ENCODE data around the gene TOGARAM1. TPM values are rescaled to one million over a fixed set of nuclear protein-coding genes. Genes with fewer than 3 reads are reported as not detected.

The TOGARAM1 gene
- total RNA-seq, 1 experiment from 2014 or later, result 5.9 TPM

- H3K36me3 Mint-ChIP-seq (ENCODE audit: insufficient read depth, unreplicated experiment), result peaks cover 5% of the 10 kb centered on the region
- no peaks in the 10 kb centered on the region for H3K4me1 Mint-ChIP-seq (ENCODE audit: low read depth, unreplicated experiment)
- Histone ChIP-seq H3K36me3 (ENCODE audit: control insufficient read depth, insufficient read depth, low read length) (no peaks in the 10 kb centered on the region), H3K9me3 (no peaks in the 10 kb centered on the region), H3K4me1 (no peaks in the 10 kb centered on the region), H3K27me3 (replicated peaks; ENCODE audit: control insufficient read depth, insufficient read depth, low read length) (no peaks in the 10 kb centered on the region), H3K4me3 (ENCODE audit: low read depth, low read length) (no peak overlapping the region)
- no peak overlapping the region for H3K4me3 Mint-ChIP-seq (ENCODE audit: unreplicated experiment)
- no peak for DNase-seq
- POLR2A ChIA-PET, result no interaction called here
- intact Hi-C loops (cut with micrococcal nuclease; ENCODE audit: unreplicated experiment), result no loop called here
- H3K27ac Mint-ChIP-seq (ENCODE audit: unreplicated experiment), result no peak overlapping the region
- no peak for TF ChIP-seq CTCF (IDR thresholded peaks at IDR 0.05; ENCODE audit: insufficient read depth in 1 of 2, low read depth in 1 of 2, low read length in 1 of 2, severe bottlenecking in 1 of 2, unreplicated experiment in 1 of 2)
- no TSS peak for BruUV-seq (replicated peaks)
- H3K9me3 Mint-ChIP-seq (ENCODE audit: unreplicated experiment), result no peaks in the 10 kb centered on the region
- CTCF ChIA-PET, result no interaction called here
- no peaks in the 10 kb centered on the region for H3K27me3 Mint-ChIP-seq (ENCODE audit: insufficient read depth, unreplicated experiment)
Measured at GRCh38 chr14:45003924-45004323, 41.9 kb downstream of the TOGARAM1 start.

- H3K27me3 ChIP-seq (replicated peaks; ENCODE audit: control insufficient read depth, insufficient read depth, low read length), result no peaks in the 10 kb centered on the region
- no TSS peak for BruUV-seq (replicated peaks)
- no peaks in the 10 kb centered on the region for H3K36me3 ChIP-seq (ENCODE audit: control insufficient read depth, insufficient read depth, low read length)
- Mint-ChIP-seq H3K4me3 (ENCODE audit: unreplicated experiment) (no peak overlapping the region), H3K9me3 (ENCODE audit: unreplicated experiment) (no peaks in the 10 kb centered on the region), H3K4me1 (ENCODE audit: low read depth, unreplicated experiment) (no peaks in the 10 kb centered on the region), H3K36me3 (ENCODE audit: insufficient read depth, unreplicated experiment) (peaks cover 6% of the 10 kb centered on the region), H3K27me3 (ENCODE audit: insufficient read depth, unreplicated experiment) (no peaks in the 10 kb centered on the region), H3K27ac (ENCODE audit: unreplicated experiment) (no peak overlapping the region)
- CTCF ChIA-PET, result no interaction called here
- no peaks in the 10 kb centered on the region for H3K9me3 ChIP-seq
- intact Hi-C loops (cut with micrococcal nuclease; ENCODE audit: unreplicated experiment), result no loop called here
- no peaks in the 10 kb centered on the region for H3K4me1 ChIP-seq
- TF ChIP-seq CTCF (IDR thresholded peaks at IDR 0.05; ENCODE audit: insufficient read depth in 1 of 2, low read depth in 1 of 2, low read length in 1 of 2, severe bottlenecking in 1 of 2, unreplicated experiment in 1 of 2), result no peak
- POLR2A ChIA-PET, result no interaction called here
- no peak overlapping the region for H3K4me3 ChIP-seq (ENCODE audit: low read depth, low read length)
- no peak for DNase-seq
Measured at GRCh38 chr14:45015133-45015532, 53.1 kb downstream of the TOGARAM1 start.

- Histone ChIP-seq H3K36me3 (ENCODE audit: control insufficient read depth, insufficient read depth, low read length) (no peaks in the 10 kb centered on the region), H3K4me1 (no peaks in the 10 kb centered on the region), H3K27me3 (replicated peaks; ENCODE audit: control insufficient read depth, insufficient read depth, low read length) (no peaks in the 10 kb centered on the region), H3K4me3 (ENCODE audit: low read depth, low read length) (no peak overlapping the region), H3K9me3 (no peaks in the 10 kb centered on the region)
- Mint-ChIP-seq H3K27ac (ENCODE audit: unreplicated experiment) (no peak overlapping the region), H3K4me3 (ENCODE audit: unreplicated experiment) (no peak overlapping the region), H3K9me3 (ENCODE audit: unreplicated experiment) (no peaks in the 10 kb centered on the region), H3K27me3 (ENCODE audit: insufficient read depth, unreplicated experiment) (no peaks in the 10 kb centered on the region), H3K36me3 (ENCODE audit: insufficient read depth, unreplicated experiment) (peaks cover 6% of the 10 kb centered on the region), H3K4me1 (ENCODE audit: low read depth, unreplicated experiment) (no peaks in the 10 kb centered on the region)
- no TSS peak for BruUV-seq (replicated peaks)
- no peak for TF ChIP-seq CTCF (IDR thresholded peaks at IDR 0.05; ENCODE audit: insufficient read depth in 1 of 2, low read depth in 1 of 2, low read length in 1 of 2, severe bottlenecking in 1 of 2, unreplicated experiment in 1 of 2)
- ChIA-PET POLR2A (no interaction called here), CTCF (no interaction called here)
- intact Hi-C loops (cut with micrococcal nuclease; ENCODE audit: unreplicated experiment), result no loop called here
- no peak for DNase-seq
Measured at GRCh38 chr14:45028107-45028626, 66.2 kb downstream of the TOGARAM1 start.

Measured in Caco-2 (cell line).